ENCODE results near the gene CHADL.

CHADL gene

GRCh38 chr22:41229730-41230400 is 10.9 kb downstream of the CHADL start:
- DNase-seq = no peak

- DNase-seq = no peak
These were observed 11.5 kb downstream of the CHADL start for GRCh38 chr22:41229215-41229614.

- no peak for DNase-seq
These were observed 13.7 kb downstream of the CHADL start for GRCh38 chr22:41226723-41227655.

GRCh38 chr22:41223535-41223934 is 17.2 kb downstream of the CHADL start:
- DNase-seq = no peak

- no peak for DNase-seq
These were observed 17.8 kb downstream of the CHADL start for GRCh38 chr22:41222846-41223507.

GRCh38 chr22:41217553-41218157 is 23.1 kb downstream of the CHADL start:
- no peak for DNase-seq

- DNase-seq = no peak
These were observed 23.7 kb downstream of the CHADL start for GRCh38 chr22:41216984-41217383.

- no peak for DNase-seq
These were observed 24.8 kb downstream of the CHADL start for GRCh38 chr22:41215926-41216325.

GRCh38 chr22:41215409-41215808 is 25.3 kb downstream of the CHADL start:
- no peak for DNase-seq

GRCh38 chr22:41206719-41207118 is 34.0 kb downstream of the CHADL start:
- no peak for DNase-seq

- peak; percentile 98 for DNase-seq
These were observed 35.5 kb downstream of the CHADL start, which contains the start of gene L3MBTL2 for GRCh38 chr22:41204992-41205900. TSS of gene L3MBTL2 (plus strand) at chr22:41205312. CDS start at chr22:41205363, 51 bp downstream.

- no peak for DNase-seq
These were observed 36.7 kb downstream of the CHADL start for GRCh38 chr22:41204066-41204465.

GRCh38 chr22:41203118-41203517 is 37.6 kb downstream of the CHADL start:
- no peak for DNase-seq

- DNase-seq = no peak
These were observed 39.6 kb downstream of the CHADL start for GRCh38 chr22:41201141-41201540.

GRCh38 chr22:41198027-41198580 is 42.6 kb downstream of the CHADL start:
- DNase-seq = peak; percentile 81

GRCh38 chr22:41197038-41197972 is 43.4 kb downstream of the CHADL start:
- peak; percentile 89 for DNase-seq

- DNase-seq = no peak
These were observed 46.9 kb downstream of the CHADL start for GRCh38 chr22:41193829-41194228.

GRCh38 chr22:41191467-41191866 is 49.3 kb downstream of the CHADL start:
- DNase-seq = no peak

GRCh38 chr22:41184679-41185078 is 56.1 kb downstream of the CHADL start:
- DNase-seq = no peak
